PC-9 (cell line): ENCODE data around the gene E2F3. TPM values are rescaled to one million over a fixed set of nuclear protein-coding genes. Genes with fewer than 3 reads are reported as not detected.

Experiments used
- BruUV-seq: library from RNA; stranded (reverse); fragments of 400-500 nt; replicated peaks from 2 replicates; lab custom pipeline; 2021; lab: Mats Ljungman, UMichigan
- CTCF ChIA-PET: fragments of 300-600 bp; sonication (Branson Sonifier 250); formaldehyde crosslinking; loops from one replicate; lab custom pipeline; 2022; ENCODE audit warnings: antibody characterized with exemption; lab: Charles Lee
- POLR2A ChIA-PET: fragments of 300-600 bp; sonication (Branson Sonifier 250); formaldehyde crosslinking; loops from one replicate; lab custom pipeline; 2022; ENCODE audit warnings: antibody characterized with exemption; ENCODE audit not compliant: unreplicated experiment; lab: Charles Lee
- DNase-seq, 2 experiments: peaks; one replicate each; pipeline versions ENCODE4 v3.0.0 to v3.0.0-alpha.2; 2015 to 2022; ENCODE audit warnings: mixed read lengths in 1 of 2
- H2AFZ ChIP-seq: fragments of 200-600 bp; sonication (generic); 2 replicates; pipeline ENCODE4 v1.8.1; 2017; ENCODE audit warnings: antibody characterized with exemption
- H3F3A ChIP-seq: fragments of 200-600 bp; sonication (generic); 2 replicates; pipeline ENCODE4 v1.8.1; 2017; ENCODE audit warnings: antibody characterized with exemption, mild to moderate bottlenecking, low read depth; ENCODE audit not compliant: insufficient read depth
- H3K27ac ChIP-seq: fragments of 200-600 bp; sonication (generic); 2 replicates; pipeline ENCODE4 v1.6.1; 2016; ENCODE audit warnings: mixed run types
- H3K27me3 ChIP-seq: fragments of 200-600 bp; sonication (generic); 2 replicates; pipeline ENCODE4 v1.6.1; 2016; ENCODE audit warnings: low read depth, mixed run types; ENCODE audit not compliant: insufficient read depth
- H3K36me3 ChIP-seq: fragments of 200-600 bp; sonication (generic); 2 replicates; pipeline ENCODE4 v1.6.1; 2016; ENCODE audit warnings: low read depth, mixed run types
- H3K4me1 ChIP-seq: fragments of 200-600 bp; sonication (generic); replicated peaks from 2 replicates; pipeline ENCODE4 v1.6.1; 2016; ENCODE audit warnings: mixed run types; ENCODE audit not compliant: insufficient read depth
- H3K4me2 ChIP-seq: fragments of 200-600 bp; sonication (generic); 2 replicates; pipeline ENCODE4 v1.6.1; 2017; ENCODE audit warnings: mixed run types
- H3K4me3 ChIP-seq: fragments of 200-600 bp; sonication (generic); 2 replicates; pipeline ENCODE4 v1.6.1; 2016; ENCODE audit warnings: mixed run types
- H3K79me2 ChIP-seq: fragments of 200-600 bp; sonication (generic); 2 replicates; pipeline ENCODE4 v1.6.1; 2017; ENCODE audit warnings: low read depth, mixed run types
- H3K9me2 ChIP-seq: fragments of 200-600 bp; sonication (generic); 2 replicates; pipeline ENCODE4 v1.8.1; 2017; ENCODE audit warnings: mild to moderate bottlenecking; ENCODE audit not compliant: insufficient read depth
- H3K9me3 ChIP-seq: fragments of 200-600 bp; sonication (generic); 2 replicates; pipeline ENCODE4 v1.8.1; 2016; ENCODE audit warnings: low read depth; ENCODE audit not compliant: insufficient read depth
- H4K20me1 ChIP-seq: fragments of 200-600 bp; sonication (generic); 2 replicates; pipeline ENCODE4 v1.8.1; 2017; ENCODE audit not compliant: insufficient read depth
- EZH2 ChIP-seq: fragments of 200-600 bp; sonication (generic); IDR thresholded peaks from 2 replicates; pipeline ENCODE4 v1.8.0; 2017; ENCODE audit warnings: antibody characterized with exemption, low read depth
- intact Hi-C: fragments of 100-400 bp; cut with micrococcal nuclease; formaldehyde crosslinking; loops from one replicate; pipeline ENCODE4 v1.10.0; 2022; ENCODE audit not compliant: unreplicated experiment
- total RNA-seq: library from RNA; stranded (reverse); gene quantifications from 2 replicates; pipeline ENCODE4 v1.2.3, GENCODE V29; 2021
- TF ChIP-seq, protein P1 (sequence below): fragments of 200-600 bp; sonication (generic); conservative IDR thresholded peaks from 2 replicates; pipeline ENCODE4 v1.6.1; 2017; ENCODE audit warnings: mixed run types, antibody characterized with exemption, mild to moderate bottlenecking, moderate library complexity

Gene E2F3
- total RNA-seq, 1 experiment from 2014 or later, result 20.0 TPM

DNA sequence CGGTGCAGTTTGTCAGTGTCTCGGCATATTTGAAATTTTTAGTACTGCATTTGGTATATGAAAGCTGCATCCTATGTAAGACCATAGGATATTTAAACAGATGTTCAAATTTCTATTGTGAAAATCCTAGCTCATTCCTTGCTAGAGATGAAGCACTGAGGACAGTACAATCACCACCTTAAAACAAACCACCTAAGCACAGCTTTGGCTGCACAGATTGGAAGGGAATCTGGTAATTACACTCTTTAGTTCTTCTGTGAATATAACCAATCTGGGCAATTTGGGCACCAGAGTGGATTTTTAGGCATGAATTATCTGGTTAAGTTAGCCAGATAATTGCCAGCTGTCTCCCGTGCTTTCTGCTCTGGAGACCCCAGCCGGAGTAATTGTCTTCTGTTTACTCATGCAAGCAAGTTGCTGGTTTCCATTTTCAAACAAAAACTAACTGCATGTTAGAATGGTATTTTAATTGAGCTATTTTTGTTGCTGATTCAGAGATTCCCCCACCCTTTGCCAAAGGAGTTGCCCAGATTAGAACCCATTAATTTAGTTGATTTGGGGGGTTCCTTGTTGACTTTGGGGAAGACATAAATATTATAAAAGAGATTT lies 36.9 kb downstream of the E2F3 start:
- no peaks in the 10 kb centered on the region for H3K27me3 ChIP-seq
- no peaks in the 10 kb centered on the region for H3F3A ChIP-seq
- H3K36me3 ChIP-seq, result peaks cover 14% of the 10 kb centered on the region; the same call in 1 of the 2 replicates
- DNase-seq, result no peak
- ChIA-PET CTCF (no interaction called here), POLR2A (no interaction called here)
- H3K9me2 ChIP-seq, result no peaks in the 10 kb centered on the region
- H3K79me2 ChIP-seq, result peaks cover 90% of the 10 kb centered on the region
- intact Hi-C loops, result no loop called here
- H4K20me1 ChIP-seq, result peaks cover 27% of the 10 kb centered on the region; the same call in 1 of the 2 replicates
- no peak overlapping the region for H3K27ac ChIP-seq
- no TSS peak for BruUV-seq
- no peaks in the 10 kb centered on the region for H3K9me3 ChIP-seq
- no peak for TF ChIP-seq EZH2
- TF ChIP-seq, protein P1, sequence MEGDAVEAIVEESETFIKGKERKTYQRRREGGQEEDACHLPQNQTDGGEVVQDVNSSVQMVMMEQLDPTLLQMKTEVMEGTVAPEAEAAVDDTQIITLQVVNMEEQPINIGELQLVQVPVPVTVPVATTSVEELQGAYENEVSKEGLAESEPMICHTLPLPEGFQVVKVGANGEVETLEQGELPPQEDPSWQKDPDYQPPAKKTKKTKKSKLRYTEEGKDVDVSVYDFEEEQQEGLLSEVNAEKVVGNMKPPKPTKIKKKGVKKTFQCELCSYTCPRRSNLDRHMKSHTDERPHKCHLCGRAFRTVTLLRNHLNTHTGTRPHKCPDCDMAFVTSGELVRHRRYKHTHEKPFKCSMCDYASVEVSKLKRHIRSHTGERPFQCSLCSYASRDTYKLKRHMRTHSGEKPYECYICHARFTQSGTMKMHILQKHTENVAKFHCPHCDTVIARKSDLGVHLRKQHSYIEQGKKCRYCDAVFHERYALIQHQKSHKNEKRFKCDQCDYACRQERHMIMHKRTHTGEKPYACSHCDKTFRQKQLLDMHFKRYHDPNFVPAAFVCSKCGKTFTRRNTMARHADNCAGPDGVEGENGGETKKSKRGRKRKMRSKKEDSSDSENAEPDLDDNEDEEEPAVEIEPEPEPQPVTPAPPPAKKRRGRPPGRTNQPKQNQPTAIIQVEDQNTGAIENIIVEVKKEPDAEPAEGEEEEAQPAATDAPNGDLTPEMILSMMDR, result no peak
- no peak overlapping the region for H3K4me2 ChIP-seq
- H2AFZ ChIP-seq, result no peak overlapping the region
- H3K4me3 ChIP-seq, result no peak overlapping the region
- H3K4me1 ChIP-seq, result no peaks in the 10 kb centered on the region

DNA sequence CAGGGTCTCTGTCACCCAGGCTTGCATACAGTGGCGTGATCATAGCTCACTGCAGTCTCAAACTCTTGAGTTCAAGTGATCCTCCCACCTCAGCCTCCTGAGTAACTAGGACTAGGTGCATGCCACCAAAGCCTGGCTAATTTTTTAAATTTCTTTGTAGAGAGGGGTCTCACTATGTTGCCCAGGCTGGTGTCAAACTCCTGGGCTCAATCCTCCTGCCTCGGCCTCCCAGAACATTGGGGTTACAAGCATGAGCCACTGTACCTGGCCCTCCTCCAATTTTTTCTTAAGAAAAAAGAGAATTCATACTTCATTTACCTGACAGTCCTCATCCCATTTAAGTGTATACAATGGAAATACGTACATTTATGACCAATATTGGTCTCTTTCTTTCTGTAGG lies 37.9 kb downstream of the E2F3 start:
- Histone ChIP-seq H2AFZ (no peak overlapping the region), H3K36me3 (peaks cover 14% of the 10 kb centered on the region; the same call in 1 of the 2 replicates), H3K9me2 (no peaks in the 10 kb centered on the region), H3K4me2 (no peak overlapping the region), H3K4me1 (no peaks in the 10 kb centered on the region), H3K9me3 (no peaks in the 10 kb centered on the region), H3K27ac (no peak overlapping the region), H4K20me1 (peaks cover 30% of the 10 kb centered on the region; the same call in 1 of the 2 replicates), H3K27me3 (no peaks in the 10 kb centered on the region), H3K79me2 (peaks cover 89% of the 10 kb centered on the region), H3K4me3 (no peak overlapping the region), H3F3A (no peaks in the 10 kb centered on the region)
- no peak for DNase-seq
- ChIA-PET CTCF (no interaction called here), POLR2A (no interaction called here)
- no TSS peak for BruUV-seq
- intact Hi-C loops, result no loop called here
- TF ChIP-seq, protein P1, result no peak
- no peak for TF ChIP-seq EZH2

DNA sequence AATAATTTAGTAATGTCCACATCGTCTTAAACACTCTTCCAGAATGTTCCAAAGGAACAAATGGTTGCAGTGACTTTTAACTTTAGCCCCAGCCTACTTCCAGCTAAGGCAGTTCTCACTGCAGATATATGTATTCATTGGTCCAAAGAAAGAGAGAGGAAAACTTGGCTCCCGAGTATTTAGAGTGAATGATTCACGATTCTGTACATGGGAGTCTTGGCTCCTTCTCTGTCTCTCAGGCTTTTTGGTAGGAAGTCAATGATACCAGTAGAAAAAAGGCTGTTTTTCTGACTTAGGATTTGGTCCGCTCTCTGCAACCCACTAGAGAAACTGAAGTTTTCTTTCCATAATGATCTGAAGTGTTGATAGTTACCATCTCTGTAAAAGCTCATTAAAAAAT lies 38.6 kb downstream of the E2F3 start:
- no peak for DNase-seq
- TF ChIP-seq EZH2, result no peak
- TF ChIP-seq, protein P1, result no peak
- ChIA-PET CTCF (no interaction called here), POLR2A (no interaction called here)
- no TSS peak for BruUV-seq
- Histone ChIP-seq H3K4me1 (no peaks in the 10 kb centered on the region), H3K9me2 (no peaks in the 10 kb centered on the region), H3K79me2 (peaks cover 88% of the 10 kb centered on the region), H3K27ac (no peak overlapping the region), H3K36me3 (peaks cover 15% of the 10 kb centered on the region; the same call in 1 of the 2 replicates), H4K20me1 (peaks cover 27% of the 10 kb centered on the region; the same call in 1 of the 2 replicates), H3F3A (no peaks in the 10 kb centered on the region), H3K9me3 (no peaks in the 10 kb centered on the region), H3K4me3 (no peak overlapping the region), H2AFZ (no peak overlapping the region), H3K4me2 (no peak overlapping the region), H3K27me3 (no peaks in the 10 kb centered on the region)
- intact Hi-C loops, result no loop called here
